Cardiac muscle cell (in vitro differentiated cells and primary cell): ENCODE results near the gene NKAIN4. TPM values are rescaled to one million over a fixed set of nuclear protein-coding genes. Genes with fewer than 3 reads are reported as not detected.
"Not testable (repeated sequence)": the region's sequence is repeated elsewhere in the genome, so short reads cannot be mapped to it uniquely, and the experiment has no call there.

Experiments
- DNase-seq, 2 donors: peaks; one replicate each; pipeline versions ENCODE4 v3.0.0 to v3.0.0-alpha.2; 2010 to 2017; ENCODE audit warnings: low read depth in 1 of 2, low spot score in 1 of 2
- H3K27ac ChIP-seq: fragments of 200-600 bp; sonication (generic); 2 replicates; pipeline ENCODE4 v1.5.1; 2016
- H3K27me3 ChIP-seq: fragments of 200-600 bp; sonication (generic); 2 replicates; pipeline ENCODE4 v1.6.0; 2016; ENCODE audit warnings: control low read depth
- H3K36me3 ChIP-seq: fragments of 200-600 bp; sonication (generic); 2 replicates; pipeline ENCODE4 v1.5.1; 2016; ENCODE audit warnings: control low read depth
- H3K4me1 ChIP-seq: fragments of 200-600 bp; sonication (generic); 2 replicates; pipeline ENCODE4 v1.8.1; 2017; ENCODE audit warnings: low read depth, mild to moderate bottlenecking, mixed run types
- H3K4me3 ChIP-seq: fragments of 200-600 bp; sonication (generic); 2 replicates; pipeline ENCODE4 v1.5.1; 2016; ENCODE audit warnings: mild to moderate bottlenecking
- H3K9me3 ChIP-seq: fragments of 200-600 bp; sonication (generic); 2 replicates; pipeline ENCODE4 v1.5.1; 2017; ENCODE audit warnings: low read depth, mild to moderate bottlenecking, control low read depth
- polyA plus RNA-seq: library from polyadenylated mRNA; unstranded; fragments of >200 nt; fragmentation: Nextera tagmentation; extraction: Ambion mirVana; gene quantifications from 2 replicates; pipeline ENCODE4 v1.2.1, GENCODE V29; 2016
- total RNA-seq: library from RNA; depleted of rRNA; stranded (reverse); fragments of >200 nt; gene quantifications from 2 replicates; pipeline ENCODE4 v1.2.3, GENCODE V29; 2016
- TF ChIP-seq, protein P1 (sequence below): IDR thresholded peaks from 2 replicates; pipeline ENCODE4 v1.5.1; 2012; ENCODE audit warnings: low read depth, mild to moderate bottlenecking, low read length

Gene NKAIN4
- total and polyA plus RNA-seq, 2 experiments from 2014 or later: not detected

GRCh38 chr20:63253065-63253437, 1.2 kb downstream of the NKAIN4 start:
- Histone ChIP-seq H3K36me3 (no peaks in the 10 kb centered on the region), H3K27me3 (peaks cover 75% of the 10 kb centered on the region), H3K27ac (no peak overlapping the region), H3K4me1 (no peaks in the 10 kb centered on the region), H3K4me3 (no peak overlapping the region), H3K9me3 (no peaks in the 10 kb centered on the region)
- TF ChIP-seq, protein P1, sequence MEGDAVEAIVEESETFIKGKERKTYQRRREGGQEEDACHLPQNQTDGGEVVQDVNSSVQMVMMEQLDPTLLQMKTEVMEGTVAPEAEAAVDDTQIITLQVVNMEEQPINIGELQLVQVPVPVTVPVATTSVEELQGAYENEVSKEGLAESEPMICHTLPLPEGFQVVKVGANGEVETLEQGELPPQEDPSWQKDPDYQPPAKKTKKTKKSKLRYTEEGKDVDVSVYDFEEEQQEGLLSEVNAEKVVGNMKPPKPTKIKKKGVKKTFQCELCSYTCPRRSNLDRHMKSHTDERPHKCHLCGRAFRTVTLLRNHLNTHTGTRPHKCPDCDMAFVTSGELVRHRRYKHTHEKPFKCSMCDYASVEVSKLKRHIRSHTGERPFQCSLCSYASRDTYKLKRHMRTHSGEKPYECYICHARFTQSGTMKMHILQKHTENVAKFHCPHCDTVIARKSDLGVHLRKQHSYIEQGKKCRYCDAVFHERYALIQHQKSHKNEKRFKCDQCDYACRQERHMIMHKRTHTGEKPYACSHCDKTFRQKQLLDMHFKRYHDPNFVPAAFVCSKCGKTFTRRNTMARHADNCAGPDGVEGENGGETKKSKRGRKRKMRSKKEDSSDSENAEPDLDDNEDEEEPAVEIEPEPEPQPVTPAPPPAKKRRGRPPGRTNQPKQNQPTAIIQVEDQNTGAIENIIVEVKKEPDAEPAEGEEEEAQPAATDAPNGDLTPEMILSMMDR: no peak
- DNase-seq: no peak

DNA sequence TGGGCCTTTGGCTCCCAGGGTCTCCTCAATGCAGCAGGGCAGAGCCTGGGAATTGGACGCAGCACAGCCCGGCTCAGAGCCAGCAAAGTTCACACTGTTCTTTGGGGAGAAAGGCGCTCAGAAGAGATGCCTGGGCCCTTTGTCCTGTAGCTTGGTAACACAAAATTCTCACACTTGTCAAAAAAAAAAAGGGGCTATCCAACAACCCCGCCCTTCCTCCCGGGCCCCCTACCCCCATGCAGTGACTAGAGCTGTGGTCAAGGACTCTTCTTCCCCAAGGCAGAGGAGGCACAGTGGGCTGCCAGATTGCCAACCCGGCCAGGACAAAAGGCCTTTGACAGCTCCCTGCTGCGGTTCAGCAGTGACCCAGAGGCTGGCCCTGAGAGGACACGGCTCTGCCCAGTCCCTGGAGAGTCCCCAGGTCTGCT, 2.0 kb downstream of the NKAIN4 start:
- TF ChIP-seq, protein P1: no peak
- no peak for DNase-seq
- Histone ChIP-seq H3K27me3 (peaks cover 76% of the 10 kb centered on the region), H3K36me3 (no peaks in the 10 kb centered on the region), H3K4me3 (no peak overlapping the region), H3K27ac (no peak overlapping the region), H3K9me3 (no peaks in the 10 kb centered on the region), H3K4me1 (no peaks in the 10 kb centered on the region)

DNA sequence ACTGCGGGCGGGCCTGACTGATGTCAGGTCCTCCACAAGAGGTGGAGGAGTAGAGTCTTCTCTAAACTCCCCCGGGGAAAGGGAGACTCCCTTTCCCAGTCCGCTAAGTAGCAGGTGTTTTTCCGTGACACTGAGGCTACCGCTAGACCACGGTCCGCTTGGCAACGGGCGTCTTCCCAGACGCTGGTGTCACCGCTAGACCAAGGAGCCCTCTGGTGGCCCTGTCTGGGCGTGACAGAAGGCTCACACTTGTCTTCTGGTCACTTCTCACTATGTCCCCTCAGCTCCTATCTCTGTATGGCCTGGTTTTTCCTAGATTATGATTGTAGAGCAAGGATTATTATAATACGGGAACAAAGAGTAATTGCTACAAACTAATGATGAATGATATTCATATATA, 2.9 kb downstream of the NKAIN4 start:
- H3K27me3 ChIP-seq: peaks cover 75% of the 10 kb centered on the region
- not testable (repeated sequence) for H3K4me1 ChIP-seq, H3K27ac ChIP-seq, DNase-seq, H3K9me3 ChIP-seq, H3K4me3 ChIP-seq, H3K36me3 ChIP-seq
- TF ChIP-seq, protein P1: peak; percentile 11

- Histone ChIP-seq H3K4me1 (no peaks in the 10 kb centered on the region), H3K36me3 (no peaks in the 10 kb centered on the region), H3K9me3 (no peaks in the 10 kb centered on the region), H3K4me3 (no peak overlapping the region), H3K27me3 (peaks cover 60% of the 10 kb centered on the region), H3K27ac (no peak overlapping the region)
- TF ChIP-seq, protein P1: no peak
- no peak for DNase-seq
Measured at GRCh38 chr20:63249891-63250290, 4.4 kb downstream of the NKAIN4 start.

DNA sequence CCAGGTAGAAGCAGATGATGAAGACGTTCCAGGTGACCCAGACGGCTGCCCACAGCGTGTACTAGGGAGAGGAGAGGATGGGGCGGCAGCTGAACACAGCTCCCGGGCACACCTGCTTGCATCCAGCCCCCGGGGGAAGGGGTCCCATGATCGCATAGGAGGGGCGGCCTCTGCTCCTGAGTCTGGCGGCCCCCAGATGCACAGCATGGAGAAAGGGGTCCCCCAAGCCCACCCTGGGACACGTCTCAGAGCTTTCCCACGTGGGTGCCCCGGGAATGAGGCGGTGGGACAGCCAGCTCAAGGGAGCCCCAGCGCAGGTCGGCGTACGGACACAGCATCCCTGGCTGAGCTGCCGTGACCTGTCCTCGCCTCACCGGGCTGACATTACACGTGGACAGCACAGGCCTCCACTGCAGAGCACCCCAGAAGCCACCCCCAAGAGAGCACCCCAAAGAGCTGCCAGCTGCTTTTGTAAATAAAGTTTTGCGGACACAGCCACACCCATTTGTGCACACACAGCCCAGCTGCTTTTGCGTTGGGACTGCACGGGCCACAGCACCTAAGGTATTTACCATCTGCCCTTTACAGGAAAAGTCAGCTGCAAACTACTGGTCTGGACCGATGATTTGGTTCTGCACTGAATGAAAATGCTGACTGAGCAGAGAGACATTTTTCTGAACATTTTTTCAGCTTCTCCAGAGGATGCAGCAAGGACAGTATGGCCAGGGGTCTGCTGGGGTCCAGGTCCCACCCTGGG, 5.2 kb downstream of the NKAIN4 start:
- Histone ChIP-seq H3K36me3 (no peaks in the 10 kb centered on the region), H3K27me3 (peaks cover 51% of the 10 kb centered on the region), H3K27ac (no peak overlapping the region), H3K4me1 (no peaks in the 10 kb centered on the region), H3K9me3 (no peaks in the 10 kb centered on the region), H3K4me3 (no peak overlapping the region)
- no peak for DNase-seq
- TF ChIP-seq, protein P1: no peak
